Mesothelial cell of epicardium (in vitro differentiated cells): ENCODE measurements around the gene PNMT. TPM values are rescaled to one million over a fixed set of nuclear protein-coding genes. Genes with fewer than 3 reads are reported as not detected.

Experiments used
- DNase-seq, 2 experiments: peaks; one replicate each; pipeline ENCODE4 v3.0.0; 2021; ENCODE audit warnings: low spot score in 2 of 2; ENCODE audit not compliant: unreplicated experiment in 2 of 2
- H3K27ac Mint-ChIP-seq: 2 replicates; pipeline ENCODE4 v1.8.0; 2021; ENCODE audit warnings: mixed read lengths
- H3K27me3 Mint-ChIP-seq: 2 replicates; pipeline ENCODE4 v1.8.0; 2021; ENCODE audit warnings: low read depth, mixed read lengths
- H3K36me3 Mint-ChIP-seq: 2 replicates; pipeline ENCODE4 v1.8.0; 2021; ENCODE audit warnings: mixed read lengths
- H3K4me1 Mint-ChIP-seq: 2 replicates; pipeline ENCODE4 v1.8.0; 2021; ENCODE audit warnings: mixed read lengths
- H3K4me3 Mint-ChIP-seq: 2 replicates; pipeline ENCODE4 v1.8.0; 2021; ENCODE audit warnings: mild to moderate bottlenecking, moderate library complexity, mixed read lengths
- H3K9me3 Mint-ChIP-seq: 2 replicates; pipeline ENCODE4 v1.8.0; 2021; ENCODE audit warnings: mixed read lengths
- CTCF ChIP-seq: fragments of 200-600 bp; sonication (generic); IDR thresholded peaks from one replicate; pipeline ENCODE4 v1.5.0; 2021; ENCODE audit warnings: antibody characterized with exemption; ENCODE audit not compliant: unreplicated experiment
- total RNA-seq: library from RNA; stranded (reverse); gene quantifications from 3 replicates; pipeline ENCODE4 v1.2.1, GENCODE V29; 2021

Gene PNMT, protein sequence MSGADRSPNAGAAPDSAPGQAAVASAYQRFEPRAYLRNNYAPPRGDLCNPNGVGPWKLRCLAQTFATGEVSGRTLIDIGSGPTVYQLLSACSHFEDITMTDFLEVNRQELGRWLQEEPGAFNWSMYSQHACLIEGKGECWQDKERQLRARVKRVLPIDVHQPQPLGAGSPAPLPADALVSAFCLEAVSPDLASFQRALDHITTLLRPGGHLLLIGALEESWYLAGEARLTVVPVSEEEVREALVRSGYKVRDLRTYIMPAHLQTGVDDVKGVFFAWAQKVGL
- total RNA-seq: 1.7 to 2.1 TPM (median 1.7 TPM) in 3 replicates

DNA sequence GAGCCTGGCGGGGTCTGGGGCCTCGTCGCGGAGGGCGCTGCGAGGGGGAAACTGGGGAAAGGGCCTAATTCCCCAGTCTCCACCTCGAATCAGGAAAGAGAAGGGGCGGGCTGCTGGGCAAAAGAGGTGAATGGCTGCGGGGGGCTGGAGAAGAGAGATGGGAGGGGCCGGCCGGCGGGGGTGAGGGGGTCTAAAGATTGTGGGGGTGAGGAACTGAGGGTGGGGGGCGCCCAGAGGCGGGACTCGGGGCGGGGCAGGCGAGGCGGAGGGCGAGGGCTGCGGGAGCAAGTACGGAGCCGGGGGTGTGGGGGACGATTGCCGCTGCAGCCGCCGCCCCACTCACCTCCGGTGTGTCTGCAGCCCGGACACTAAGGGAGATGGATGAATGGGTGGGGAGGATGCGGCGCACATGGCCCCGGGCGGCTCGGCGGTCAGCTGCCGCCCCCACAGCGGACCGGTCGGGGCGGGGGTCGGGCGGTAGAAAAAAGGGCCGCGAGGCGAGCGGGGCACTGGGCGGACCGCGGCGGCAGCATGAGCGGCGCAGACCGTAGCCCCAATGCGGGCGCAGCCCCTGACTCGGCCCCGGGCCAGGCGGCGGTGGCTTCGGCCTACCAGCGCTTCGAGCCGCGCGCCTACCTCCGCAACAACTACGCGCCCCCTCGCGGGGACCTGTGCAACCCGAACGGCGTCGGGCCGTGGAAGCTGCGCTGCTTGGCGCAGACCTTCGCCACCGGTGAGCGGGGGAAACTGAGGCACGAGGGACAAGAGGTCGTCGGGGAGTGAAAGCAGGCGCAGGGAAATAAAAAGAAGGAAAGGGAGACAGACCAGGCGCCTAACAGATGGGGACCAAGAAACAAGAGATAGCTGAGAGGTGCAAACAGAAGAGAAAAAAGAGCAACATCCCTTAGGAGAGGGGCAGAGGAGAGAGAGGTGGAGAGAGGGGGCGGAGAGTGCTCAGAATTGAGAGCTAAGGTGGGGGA, at the start of gene PNMT:
PNMT (plus strand) TSS at position 509 of the 980 bp plus-strand sequence; CDS start at position 532, 23 bp downstream.
- Mint-ChIP-seq H3K4me1 (peaks cover 12% of the 10 kb centered on the region), H3K9me3 (no peaks in the 10 kb centered on the region), H3K27me3 (peaks cover 65% of the 10 kb centered on the region), H3K36me3 (no peaks in the 10 kb centered on the region), H3K27ac (no peak within 1 kb of the TSS), H3K4me3 (peak within 1 kb of the TSS; percentile 39)
- peak; percentile 69 to 81 for DNase-seq
- TF ChIP-seq CTCF: peak; percentile 60

DNA sequence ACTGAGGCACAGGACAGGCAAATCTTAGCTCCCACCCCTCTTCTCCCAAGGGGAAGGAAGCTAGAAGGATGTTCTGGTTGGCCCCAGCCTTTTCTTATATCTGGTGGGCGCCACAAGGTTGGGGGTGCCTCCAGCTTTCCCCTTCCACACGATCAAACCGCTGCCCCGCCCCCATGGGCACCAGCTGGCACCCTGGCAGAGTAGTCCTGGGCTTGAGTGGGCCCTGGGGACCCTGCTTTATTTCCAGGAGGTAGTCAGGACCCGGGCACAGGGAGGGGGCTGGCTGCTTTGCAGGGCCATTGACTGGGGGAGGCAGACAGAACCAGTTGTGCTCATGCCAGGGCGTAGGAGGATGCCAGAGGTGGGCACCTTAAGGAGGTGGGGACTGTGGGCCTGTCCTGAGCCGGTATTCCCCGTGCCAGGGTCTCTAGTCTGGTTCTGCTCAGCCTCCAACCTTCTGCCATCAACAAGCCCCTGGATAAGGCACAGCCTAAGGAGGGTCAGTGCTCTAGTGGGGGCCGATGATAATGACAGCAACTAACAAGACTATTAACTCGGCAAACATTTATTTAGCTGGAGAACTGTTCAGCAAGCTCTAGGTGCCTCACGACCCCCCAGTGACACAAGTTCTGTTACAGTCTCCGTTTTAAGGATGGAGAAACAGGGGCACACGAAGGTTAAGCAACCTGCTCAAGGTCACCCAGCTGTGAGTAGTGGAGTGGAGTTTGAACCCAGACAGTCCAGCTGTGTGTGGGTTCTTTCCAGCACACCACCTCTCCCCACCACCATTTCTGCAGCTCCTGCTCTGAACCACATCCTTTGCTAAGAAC, 49.1 kb upstream of the PNMT start:
- Mint-ChIP-seq H3K27me3 (peaks cover 83% of the 10 kb centered on the region), H3K9me3 (no peaks in the 10 kb centered on the region), H3K4me1 (peaks cover 2% of the 10 kb centered on the region), H3K27ac (no peak overlapping the region), H3K4me3 (no peak overlapping the region), H3K36me3 (no peaks in the 10 kb centered on the region)
- DNase-seq: no peak
- TF ChIP-seq CTCF: no peak

- no peak for TF ChIP-seq CTCF
- peaks cover 2% of the 10 kb centered on the region for H3K4me1 Mint-ChIP-seq
- no peak overlapping the region for H3K4me3 Mint-ChIP-seq
- no peak for DNase-seq
- H3K36me3 Mint-ChIP-seq: no peaks in the 10 kb centered on the region
- no peaks in the 10 kb centered on the region for H3K9me3 Mint-ChIP-seq
- H3K27me3 Mint-ChIP-seq: peaks cover 82% of the 10 kb centered on the region
- no peak overlapping the region for H3K27ac Mint-ChIP-seq
These were observed 48.5 kb upstream of the PNMT start for GRCh38 chr17:39619786-39620101.

GRCh38 chr17:39621523-39622379, 46.5 kb upstream of the PNMT start:
- peak; percentile 80 to 99 for DNase-seq
- Mint-ChIP-seq H3K27ac (no peak overlapping the region), H3K36me3 (no peaks in the 10 kb centered on the region), H3K4me1 (peaks cover 13% of the 10 kb centered on the region), H3K9me3 (no peaks in the 10 kb centered on the region), H3K4me3 (no peak overlapping the region), H3K27me3 (peaks cover 82% of the 10 kb centered on the region)
- peak; percentile 100 for TF ChIP-seq CTCF
